AG04450 (cell line): ENCODE results near the gene FAM222A. TPM values are rescaled to one million over a fixed set of nuclear protein-coding genes. Genes with fewer than 3 reads are reported as not detected.

Source experiments
- CTCF ChIA-PET: fragments of 300-600, 350-600 bp; formaldehyde crosslinking; extraction: SDS; loops from one replicate; lab custom pipeline; 2022; ENCODE audit warnings: antibody characterized with exemption, inconsistent platforms; lab: Charles Lee
- POLR2A ChIA-PET: fragments of 350-600 bp; formaldehyde crosslinking; extraction: SDS; loops from one replicate; lab custom pipeline; 2021; ENCODE audit warnings: antibody characterized with exemption, inconsistent platforms; lab: Yijun Ruan, JAX
- DNase-seq: peaks from one replicate; pipeline ENCODE4 v3.0.0-alpha.2; 2011; ENCODE audit warnings: low read depth, low spot score
- H3K27ac ChIP-seq: one replicate; pipeline ENCODE4 v1.5.1; 2012; ENCODE audit warnings: low read depth, low read length, control low read depth
- H3K27me3 ChIP-seq: one replicate; pipeline ENCODE4 v1.6.0; 2012; ENCODE audit warnings: low read length; ENCODE audit not compliant: control insufficient read depth, insufficient read depth
- H3K4me3 ChIP-seq: 2 replicates; pipeline ENCODE4 v1.5.1; 2011; ENCODE audit warnings: mild to moderate bottlenecking, low read depth, low read length, control low read depth
- H3K9me3 ChIP-seq: 2 replicates; pipeline ENCODE4 v1.5.1; 2012; ENCODE audit warnings: low read length; ENCODE audit not compliant: control insufficient read depth, insufficient read depth
- CTCF ChIP-seq: IDR thresholded peaks from 2 replicates; pipeline ENCODE4 v1.5.1; 2011; ENCODE audit warnings: low read depth, low read length, control low read depth, inconsistent platforms
- polyA plus RNA-seq: library from polyadenylated mRNA; depleted of rRNA; stranded (reverse); fragments of >200 nt; gene quantifications from 2 replicates; pipeline ENCODE4 v1.2.3, GENCODE V29; 2011; rRNA removed

The FAM222A gene
- polyA plus RNA-seq, 1 experiment, result 0.15 TPM

DNA sequence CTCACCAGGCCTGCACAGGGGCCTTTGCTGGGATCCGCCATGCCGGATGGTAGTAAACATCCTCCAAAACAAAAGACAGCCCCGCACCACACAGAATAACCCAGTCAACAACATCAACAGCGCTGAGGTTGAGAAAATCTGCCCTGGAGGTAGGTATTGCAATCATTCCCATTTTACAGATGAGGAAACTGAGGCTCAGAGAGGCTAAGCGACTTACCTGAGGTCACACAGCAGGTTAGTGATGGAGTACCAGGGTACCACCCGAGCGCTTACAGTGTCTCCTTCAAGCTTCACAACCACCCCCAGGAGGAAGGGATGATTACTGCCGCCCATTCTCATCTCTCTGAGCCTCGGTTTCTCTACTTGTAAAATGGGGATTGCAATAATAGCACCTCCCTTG lies 104.6 kb downstream of the FAM222A start:
- POLR2A ChIA-PET, result no interaction called here
- no peak for TF ChIP-seq CTCF

DNA sequence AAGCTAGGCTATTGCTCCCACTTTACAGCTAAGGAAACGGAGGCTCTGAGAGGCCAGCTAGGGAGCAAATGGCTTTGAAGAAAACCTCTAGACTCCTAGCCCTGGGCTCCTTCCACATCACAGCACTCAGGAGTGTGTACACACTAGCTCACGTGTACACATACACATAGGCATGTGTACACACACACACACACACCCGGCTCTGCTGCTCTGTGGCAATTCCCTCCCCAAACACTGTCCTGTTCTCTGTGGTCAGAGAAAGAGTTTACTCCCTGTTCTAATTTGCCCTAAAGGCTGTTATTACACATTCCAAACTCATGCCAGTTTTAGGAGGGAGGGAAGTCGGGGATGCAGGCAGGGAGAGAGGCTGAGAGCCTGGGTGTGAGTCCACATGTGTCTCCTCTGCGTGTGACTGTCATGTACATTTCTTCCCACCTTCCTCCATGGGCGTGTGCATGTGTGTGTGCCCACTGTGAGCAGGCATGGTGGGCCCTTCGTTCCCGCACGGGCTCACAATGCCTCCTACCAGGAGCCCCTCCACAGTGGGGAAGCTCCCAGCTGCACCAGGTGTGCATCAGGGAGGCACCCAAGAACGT lies 105.4 kb downstream of the FAM222A start:
- no peak for DNase-seq
- ChIA-PET CTCF (interaction anchor here (1.9 to 2.5 kb wide), 2 partner anchors 14 to 26 kb away, joined by 6 to 14 read pairs; no protein-coding TSS in a partner anchor), POLR2A (no interaction called here)
- Histone ChIP-seq H3K9me3 (peaks cover 7% of the 10 kb centered on the region; the same call in 1 of the 2 replicates), H3K27ac (no peak overlapping the region), H3K4me3 (no peak overlapping the region), H3K27me3 (peaks cover 3% of the 10 kb centered on the region)
- no peak for TF ChIP-seq CTCF

More for the DNA sequence above, 104.6 kb downstream of the FAM222A start:
- no peak for DNase-seq
- CTCF ChIA-PET, result interaction anchor here (1.9 to 2.5 kb wide), 2 partner anchors 13 to 27 kb away, joined by 6 to 14 read pairs; no protein-coding TSS in a partner anchor
- Histone ChIP-seq H3K4me3 (no peak overlapping the region), H3K27me3 (peaks cover 3% of the 10 kb centered on the region), H3K27ac (no peak overlapping the region), H3K9me3 (peaks cover 7% of the 10 kb centered on the region; the same call in 1 of the 2 replicates)

Other genes with a start within 250 kb of the FAM222A start
- gene KCTD10, start 236.5 kb upstream of the FAM222A start, polyA plus RNA-seq, result 119 and 128 TPM in 2 replicates
- gene UBE3B, start 236.2 kb upstream of the FAM222A start, polyA plus RNA-seq, result 40.5 and 42.8 TPM in 2 replicates
- 13.0 and 15.1 TPM in 2 replicates for gene MMAB, start 140.3 kb upstream of the FAM222A start, polyA plus RNA-seq
- 4.7 and 5.9 TPM in 2 replicates for gene MVK, start 140.0 kb upstream of the FAM222A start, polyA plus RNA-seq
- gene TRPV4, start 119.6 kb downstream of the FAM222A start, polyA plus RNA-seq, result 5.2 and 6.8 TPM in 2 replicates
- 28.8 and 30.3 TPM in 2 replicates for gene GLTP, start 166.7 kb downstream of the FAM222A start, polyA plus RNA-seq
- gene TCHP, start 186.4 kb downstream of the FAM222A start, polyA plus RNA-seq, result 7.6 and 9.1 TPM in 2 replicates